Mesothelial cell of epicardium (in vitro differentiated cells): ENCODE data around the gene ABHD16A. TPM values are rescaled to one million over a fixed set of nuclear protein-coding genes. Genes with fewer than 3 reads are reported as not detected.
A peak's percentile ranks its signal among the peaks of the same experiment; 100 is the strongest.

Experiments
- DNase-seq, 2 experiments: peaks; one replicate each; pipeline ENCODE4 v3.0.0; 2021; ENCODE audit warnings: low spot score in 2 of 2; ENCODE audit not compliant: unreplicated experiment in 2 of 2
- H3K27ac Mint-ChIP-seq: 2 replicates; pipeline ENCODE4 v1.8.0; 2021; ENCODE audit warnings: mixed read lengths
- H3K27me3 Mint-ChIP-seq: 2 replicates; pipeline ENCODE4 v1.8.0; 2021; ENCODE audit warnings: low read depth, mixed read lengths
- H3K36me3 Mint-ChIP-seq: 2 replicates; pipeline ENCODE4 v1.8.0; 2021; ENCODE audit warnings: mixed read lengths
- H3K4me1 Mint-ChIP-seq: 2 replicates; pipeline ENCODE4 v1.8.0; 2021; ENCODE audit warnings: mixed read lengths
- H3K4me3 Mint-ChIP-seq: 2 replicates; pipeline ENCODE4 v1.8.0; 2021; ENCODE audit warnings: mild to moderate bottlenecking, moderate library complexity, mixed read lengths
- H3K9me3 Mint-ChIP-seq: 2 replicates; pipeline ENCODE4 v1.8.0; 2021; ENCODE audit warnings: mixed read lengths
- CTCF ChIP-seq: fragments of 200-600 bp; sonication (generic); IDR thresholded peaks from one replicate; pipeline ENCODE4 v1.5.0; 2021; ENCODE audit warnings: antibody characterized with exemption; ENCODE audit not compliant: unreplicated experiment
- total RNA-seq: library from RNA; stranded (reverse); gene quantifications from 3 replicates; pipeline ENCODE4 v1.2.1, GENCODE V29; 2021

ABHD16A gene
- total RNA-seq, 1 donor from 2014 or later, result 54.1 TPM

DNA sequence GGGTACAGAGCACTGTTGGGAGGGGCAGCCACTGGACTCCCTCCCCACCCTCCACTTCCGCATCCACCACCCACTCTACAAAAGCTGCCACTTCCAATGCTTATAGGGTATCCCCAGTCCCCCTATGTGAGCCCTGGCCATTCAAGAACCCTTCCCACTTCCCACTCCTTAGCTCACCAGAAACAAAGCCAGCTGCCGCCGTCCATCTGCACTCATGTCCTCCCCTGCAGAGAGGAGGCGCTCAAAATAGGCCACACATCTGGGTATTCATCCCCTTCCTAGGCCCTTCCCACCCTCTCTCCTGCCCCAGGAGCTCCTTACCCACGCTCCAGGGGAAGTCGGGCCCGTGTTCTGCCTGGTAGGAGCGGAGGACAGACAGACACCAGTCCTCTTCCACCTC is 15.8 kb downstream of the ABHD16A start:
- Mint-ChIP-seq H3K4me1 (peaks cover 13% of the 10 kb centered on the region), H3K9me3 (no peaks in the 10 kb centered on the region), H3K27me3 (no peaks in the 10 kb centered on the region), H3K27ac (no peak overlapping the region), H3K4me3 (no peak overlapping the region), H3K36me3 (peaks cover 28% of the 10 kb centered on the region)
- DNase-seq, result no peak
- TF ChIP-seq CTCF, result no peak

DNA sequence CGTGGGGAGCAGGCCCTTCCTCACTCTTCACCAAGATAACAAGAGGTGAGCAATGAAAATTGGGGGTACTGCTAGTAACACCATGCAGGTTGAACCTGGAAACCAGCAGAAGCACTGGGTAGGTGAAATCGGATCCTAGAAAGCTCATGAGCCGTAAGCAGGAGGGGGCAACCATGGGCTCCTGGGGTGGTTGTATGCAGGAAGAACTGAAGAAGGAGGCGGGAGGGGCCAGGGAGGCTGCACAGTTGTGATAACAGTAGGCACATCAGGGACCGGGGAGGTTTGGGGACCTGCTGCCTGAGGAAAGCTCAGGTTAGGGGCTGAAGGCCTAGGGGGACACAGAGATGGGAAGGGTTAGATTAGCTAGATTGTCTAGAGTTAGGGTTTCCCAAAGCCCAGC is 16.6 kb downstream of the ABHD16A start:
- Mint-ChIP-seq H3K27me3 (no peaks in the 10 kb centered on the region), H3K36me3 (peaks cover 26% of the 10 kb centered on the region), H3K9me3 (no peaks in the 10 kb centered on the region), H3K4me1 (peaks cover 16% of the 10 kb centered on the region), H3K27ac (no peak overlapping the region), H3K4me3 (no peak overlapping the region)
- DNase-seq, result no peak
- no peak for TF ChIP-seq CTCF

DNA sequence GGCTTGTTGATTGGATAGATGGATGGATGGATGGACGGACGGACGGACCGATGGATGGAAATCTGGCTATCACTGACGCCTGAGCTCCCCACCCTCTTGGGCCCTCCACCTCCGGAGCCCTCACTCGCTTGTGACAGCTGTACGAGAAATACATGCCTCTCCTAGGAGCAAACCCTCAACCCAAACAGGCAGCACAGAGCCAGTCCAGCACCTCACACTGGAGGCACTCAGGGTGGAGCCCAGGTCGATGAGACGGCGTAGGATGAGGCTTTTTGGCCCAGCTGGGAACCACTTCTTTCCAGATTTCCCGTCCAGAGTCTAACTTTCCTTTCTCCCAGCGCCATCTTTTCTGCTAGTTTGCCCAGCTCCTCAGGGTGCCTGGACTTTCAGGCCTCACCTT is 19.5 kb downstream of the ABHD16A start:
- Mint-ChIP-seq H3K27me3 (no peaks in the 10 kb centered on the region), H3K36me3 (peaks cover 19% of the 10 kb centered on the region), H3K4me1 (peaks cover 22% of the 10 kb centered on the region), H3K4me3 (peak overlapping the region; percentile 80), H3K27ac (peak overlapping the region; percentile 68), H3K9me3 (no peaks in the 10 kb centered on the region)
- no peak for TF ChIP-seq CTCF
- no peak for DNase-seq

- peak overlapping the region; percentile 80 for H3K4me3 Mint-ChIP-seq
- peak overlapping the region; percentile 75 for H3K27ac Mint-ChIP-seq
- H3K27me3 Mint-ChIP-seq, result no peaks in the 10 kb centered on the region
- H3K4me1 Mint-ChIP-seq, result peaks cover 22% of the 10 kb centered on the region
- H3K36me3 Mint-ChIP-seq, result peaks cover 6% of the 10 kb centered on the region
- no peaks in the 10 kb centered on the region for H3K9me3 Mint-ChIP-seq
- no peak for TF ChIP-seq CTCF
- DNase-seq, result peak in 1 of 2 experiments; percentile 54
Observed at GRCh38 chr6:31681135-31681671, 21.9 kb downstream of the ABHD16A start.

- Mint-ChIP-seq H3K36me3 (peaks cover under 1% of the 10 kb centered on the region), H3K27me3 (no peaks in the 10 kb centered on the region), H3K9me3 (no peaks in the 10 kb centered on the region), H3K27ac (peak within 1 kb of the TSS; percentile 75), H3K4me3 (peak within 1 kb of the TSS; percentile 80), H3K4me1 (peaks cover 22% of the 10 kb centered on the region)
- DNase-seq, result peak; percentile 62 to 75
- no peak for TF ChIP-seq CTCF
Observed at GRCh38 chr6:31680226-31681134, 22.6 kb downstream of the ABHD16A start, which contains the start of gene LY6G5C. TSS of gene LY6G5C (minus strand) at chr6:31681067. CDS start at chr6:31680373, 694 bp downstream.
